ENCODE measurements around the gene UBE2Q1. TPM values are rescaled to one million over a fixed set of nuclear protein-coding genes. Genes with fewer than 3 reads are reported as not detected.

Gene UBE2Q1
- total and polyA plus RNA-seq, 12 donors, result 15.7 to 102 (median 37.8) TPM

DNA sequence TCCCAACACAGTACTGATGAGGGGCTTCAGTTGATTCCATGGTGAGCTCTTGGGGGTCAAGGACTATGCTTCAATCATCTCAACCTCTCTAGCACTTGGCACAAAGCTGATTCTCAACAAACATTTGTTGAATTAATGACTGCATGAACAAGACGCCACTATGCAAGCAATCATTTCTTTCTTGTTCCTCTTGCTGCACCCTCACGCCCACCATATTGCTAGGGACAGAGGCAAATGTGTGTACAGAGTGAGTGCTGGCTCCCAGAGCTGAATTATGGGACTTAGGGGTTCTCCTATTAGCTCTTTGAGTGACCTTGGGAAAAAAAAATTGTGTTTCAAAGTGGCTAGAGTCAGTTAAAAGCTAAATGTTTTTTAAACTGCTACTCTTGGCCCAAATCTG is 47.1 kb upstream of the UBE2Q1 start:
- intact Hi-C loops (cut with DNase I), result no loop called here
- no peaks in the 10 kb centered on the region for H3K27me3 ChIP-seq
- 57 to 70% (median 66%) methylated on average over 2 of the region's 2 CpGs for WGBS, 4 donors
- TF ChIP-seq, protein P1, sequence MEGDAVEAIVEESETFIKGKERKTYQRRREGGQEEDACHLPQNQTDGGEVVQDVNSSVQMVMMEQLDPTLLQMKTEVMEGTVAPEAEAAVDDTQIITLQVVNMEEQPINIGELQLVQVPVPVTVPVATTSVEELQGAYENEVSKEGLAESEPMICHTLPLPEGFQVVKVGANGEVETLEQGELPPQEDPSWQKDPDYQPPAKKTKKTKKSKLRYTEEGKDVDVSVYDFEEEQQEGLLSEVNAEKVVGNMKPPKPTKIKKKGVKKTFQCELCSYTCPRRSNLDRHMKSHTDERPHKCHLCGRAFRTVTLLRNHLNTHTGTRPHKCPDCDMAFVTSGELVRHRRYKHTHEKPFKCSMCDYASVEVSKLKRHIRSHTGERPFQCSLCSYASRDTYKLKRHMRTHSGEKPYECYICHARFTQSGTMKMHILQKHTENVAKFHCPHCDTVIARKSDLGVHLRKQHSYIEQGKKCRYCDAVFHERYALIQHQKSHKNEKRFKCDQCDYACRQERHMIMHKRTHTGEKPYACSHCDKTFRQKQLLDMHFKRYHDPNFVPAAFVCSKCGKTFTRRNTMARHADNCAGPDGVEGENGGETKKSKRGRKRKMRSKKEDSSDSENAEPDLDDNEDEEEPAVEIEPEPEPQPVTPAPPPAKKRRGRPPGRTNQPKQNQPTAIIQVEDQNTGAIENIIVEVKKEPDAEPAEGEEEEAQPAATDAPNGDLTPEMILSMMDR (IDR thresholded peaks at IDR 0.05), result no peak
- TF ChIP-seq POLR2A (IDR thresholded peaks at IDR 0.05), result no peak
- peak overlapping the region in 2 of 5 donors; percentile 6 to 23 for H3K27ac ChIP-seq
- peak in 1 of 7 donors; percentile 29 for DNase-seq
- H3K4me1 ChIP-seq (replicated peaks in 1 of 2), result peaks cover 22 to 53% of the 10 kb centered on the region in 2 donors
- peaks cover 0 to 19% of the 10 kb centered on the region in 2 donors for H3K36me3 ChIP-seq (replicated peaks in 1 of 2)
- no peak overlapping the region for H3K4me3 ChIP-seq
- no peaks in the 10 kb centered on the region for H3K9me3 ChIP-seq (replicated peaks in 1 of 3)

DNA sequence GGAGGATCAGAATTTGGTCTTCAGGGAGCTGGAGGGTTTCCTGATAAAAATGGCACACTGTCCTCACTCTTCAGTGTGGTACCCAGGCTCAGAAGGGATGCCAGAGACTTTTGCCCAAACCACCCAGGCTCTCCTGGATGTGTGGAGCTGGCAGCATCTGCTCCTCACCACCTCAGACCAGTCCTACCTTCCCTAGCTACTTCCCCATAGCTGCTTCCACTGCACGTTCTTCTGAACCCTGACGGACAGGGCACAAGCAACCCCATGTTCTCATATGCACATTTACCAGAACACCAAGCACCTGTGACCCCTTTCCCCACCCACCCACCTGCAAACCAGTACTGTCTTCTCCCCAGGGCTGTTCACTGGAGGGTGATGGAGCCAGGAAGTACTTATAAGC is 44.9 kb upstream of the UBE2Q1 start:
- Histone ChIP-seq H3K4me3 (no peak overlapping the region), H3K9me3 (replicated peaks in 1 of 3) (no peaks in the 10 kb centered on the region), H3K4me1 (replicated peaks in 1 of 2) (peaks cover 26 to 64% of the 10 kb centered on the region in 2 donors), H3K36me3 (replicated peaks in 1 of 2) (peaks cover 0 to 25% of the 10 kb centered on the region in 2 donors), H3K27ac (peak overlapping the region in 1 of 5 donors; percentile 0), H3K27me3 (no peaks in the 10 kb centered on the region)
- intact Hi-C loops (cut with DNase I), result no loop called here
- no peak for TF ChIP-seq POLR2A (IDR thresholded peaks at IDR 0.05)
- TF ChIP-seq, protein P1 (IDR thresholded peaks at IDR 0.05), result no peak
- no peak for DNase-seq
- 61 to 64% (median 61%) methylated on average over 2 of the region's 2 CpGs for WGBS, 4 donors

DNA sequence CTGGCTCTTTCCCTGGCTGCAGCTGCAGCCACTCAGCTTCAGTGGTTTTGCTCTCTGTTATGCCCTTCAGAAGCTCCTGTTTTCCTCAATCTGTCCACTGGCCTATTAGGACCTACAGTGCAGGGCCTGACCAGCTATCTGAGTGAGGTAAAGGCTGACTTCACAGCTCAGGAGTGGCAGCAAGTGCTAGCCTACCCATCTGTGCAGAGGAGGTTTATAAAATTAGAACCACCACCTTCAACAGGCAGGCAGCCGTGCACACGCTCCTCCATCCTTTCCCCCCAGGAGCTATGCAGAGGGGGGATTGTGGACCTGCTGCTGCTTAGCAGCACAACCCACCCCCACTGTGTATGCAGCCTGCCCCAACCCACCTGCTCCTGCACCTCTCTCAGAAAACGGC is 41.2 kb upstream of the UBE2Q1 start:
- Histone ChIP-seq H3K9me3 (replicated peaks in 1 of 3) (no peaks in the 10 kb centered on the region), H3K4me1 (replicated peaks in 1 of 2) (peaks cover 9 to 37% of the 10 kb centered on the region in 2 donors), H3K36me3 (replicated peaks in 1 of 2) (peaks cover 0 to 62% of the 10 kb centered on the region in 2 donors), H3K27me3 (no peaks in the 10 kb centered on the region), H3K4me3 (no peak overlapping the region), H3K27ac (peak overlapping the region in 4 of 5 donors; percentile 19 to 80 (median 66))
- WGBS, 4 donors, result 59 to 79% (median 66%) methylated on average over 3 of the region's 3 CpGs
- intact Hi-C loops (cut with DNase I), result no loop called here
- peak in 2 of 7 donors; percentile 29 to 80 for DNase-seq
- TF ChIP-seq POLR2A (IDR thresholded peaks at IDR 0.05), result no peak

DNA sequence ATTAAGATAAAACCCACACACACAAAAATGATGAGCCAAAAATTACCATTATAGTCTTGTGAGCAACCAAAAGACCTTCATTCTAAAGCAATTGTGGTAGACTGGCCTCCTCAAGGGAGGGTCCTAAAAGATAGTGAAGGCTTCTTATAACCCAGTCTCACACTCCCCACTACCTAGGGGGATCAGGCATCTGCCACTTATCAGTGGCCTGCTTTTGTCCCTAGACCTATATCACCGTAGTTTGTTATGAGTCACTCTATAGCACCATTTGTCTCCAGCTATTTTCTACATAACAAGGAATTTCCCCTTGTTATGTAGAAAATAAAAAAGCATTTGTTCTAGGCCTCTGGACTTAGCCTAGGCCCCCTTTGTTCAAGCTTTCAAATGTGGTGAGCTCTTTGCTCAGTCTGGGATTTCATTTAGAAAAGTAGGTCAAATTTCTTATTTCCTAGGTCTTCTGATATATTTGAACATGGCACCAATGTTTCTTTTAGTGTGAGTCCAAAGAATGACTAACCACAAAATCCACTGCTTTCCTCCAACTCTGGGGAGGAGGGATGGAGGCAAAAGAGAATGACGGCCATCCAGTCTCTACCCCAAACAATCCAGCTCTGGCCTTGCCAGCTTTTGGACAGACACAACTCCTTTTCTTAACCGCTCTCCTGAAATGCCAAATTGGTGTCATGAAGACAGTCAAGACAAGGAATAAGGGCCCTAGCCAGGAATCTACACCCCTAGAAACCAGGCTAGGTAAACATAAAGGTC is 40.6 kb upstream of the UBE2Q1 start:
- Histone ChIP-seq H3K36me3 (replicated peaks in 1 of 2) (peaks cover 0 to 68% of the 10 kb centered on the region in 2 donors), H3K9me3 (replicated peaks in 1 of 3) (no peaks in the 10 kb centered on the region), H3K27ac (peak overlapping the region in 4 of 5 donors; percentile 19 to 80 (median 66)), H3K4me1 (replicated peaks in 1 of 2) (peaks cover 9 to 34% of the 10 kb centered on the region in 2 donors), H3K4me3 (no peak overlapping the region), H3K27me3 (no peaks in the 10 kb centered on the region)
- 25 to 47% (median 42%) methylated on average over 3 of the region's 3 CpGs for WGBS, 4 donors
- peak in 2 of 7 donors; percentile 21 to 38 for DNase-seq
- intact Hi-C loops (cut with DNase I), result no loop called here
- no peak for TF ChIP-seq POLR2A (IDR thresholded peaks at IDR 0.05)
- TF ChIP-seq, protein P1 (IDR thresholded peaks at IDR 0.05), result no peak
